OCI-LY3 (cell line): Measurements from ENCODE around the gene LAMC2.

Source experiments
- CTCF ChIP-seq: fragments of 200-600, 300-600 bp; sonication (generic); IDR thresholded peaks from 2 replicates; pipeline ENCODE4 v1.5.1; 2014; ENCODE audit warnings: antibody characterized with exemption, low read length, low read depth
- EZH2phosphoT487 ChIP-seq: fragments of 200-600 bp; shearing (Covaris generic); IDR thresholded peaks from 2 replicates; pipeline ENCODE4 v1.6.1; 2018; ENCODE audit warnings: antibody characterized with exemption, mixed run types, low read depth

- TF ChIP-seq CTCF: no peak
- TF ChIP-seq EZH2phosphoT487: no peak
Observed at GRCh38 chr1:183205196-183205781, 19.2 kb downstream of the LAMC2 start.
